Measurements from ENCODE around the gene HEPACAM.

HEPACAM gene

GRCh38 chr11:124898263-124898680, 37.6 kb downstream of the HEPACAM start:
- no peak for DNase-seq

DNA sequence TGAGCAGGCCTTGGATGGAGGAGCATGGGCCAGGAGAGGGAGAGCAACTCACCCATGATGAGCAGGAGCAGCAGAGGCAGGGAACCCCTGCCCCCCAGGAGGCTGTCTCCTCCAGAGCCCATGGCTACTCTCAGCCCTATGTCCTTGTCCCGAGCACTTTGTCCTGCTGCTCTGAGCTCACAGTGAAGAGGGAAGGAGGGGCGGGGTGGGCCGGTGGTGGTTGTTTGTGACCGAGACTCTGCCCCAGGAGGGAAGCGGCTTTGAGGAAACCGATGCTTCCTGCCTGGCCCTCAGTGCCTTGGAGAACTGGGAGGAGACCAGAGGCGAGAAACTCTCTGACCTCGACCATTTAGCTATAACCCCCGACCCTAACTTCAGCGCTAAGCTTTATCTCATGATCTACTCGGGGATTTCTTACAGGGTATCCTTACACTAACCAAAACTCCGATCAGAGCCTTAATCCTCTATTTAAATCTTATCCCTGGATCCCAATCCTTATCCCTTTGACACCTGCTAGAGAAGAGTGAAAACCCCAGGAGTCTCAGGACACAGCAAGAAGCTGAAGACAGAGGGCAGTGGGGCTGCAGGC, 38.1 kb downstream of the HEPACAM start, which contains the start of gene ROBO4:
ROBO4 (minus strand) TSS at position 192 of the 589 bp plus-strand sequence; CDS start at position 122, 70 bp downstream.
- no peak for DNase-seq

DNA sequence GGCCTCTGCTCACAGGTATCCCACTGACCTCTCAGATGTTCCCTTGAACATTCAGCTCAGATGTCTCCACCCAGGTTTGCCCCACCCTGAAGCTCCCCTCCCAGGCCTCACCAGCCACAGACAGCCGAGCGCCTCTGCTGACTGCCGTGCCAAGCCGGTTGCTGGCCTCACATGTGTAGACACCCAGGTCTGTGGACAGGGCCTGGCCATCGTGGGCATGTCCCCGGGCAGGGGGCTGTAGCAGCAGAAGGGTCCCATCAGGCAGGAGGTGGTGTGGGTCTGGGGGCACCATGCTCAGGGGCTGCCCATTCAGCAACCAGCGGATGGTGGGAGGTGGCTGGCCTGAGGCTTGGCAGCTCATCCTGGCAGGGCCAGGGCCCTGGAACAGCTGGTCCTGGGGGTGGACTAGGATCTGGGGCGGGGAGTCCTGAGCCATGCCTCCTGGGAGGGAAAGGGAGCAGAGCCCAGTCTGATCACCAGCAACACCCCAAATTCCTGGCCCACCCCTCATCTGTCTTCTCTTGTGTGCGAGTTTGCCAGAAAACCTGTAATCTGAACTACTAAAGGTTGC, 38.9 kb downstream of the HEPACAM start:
- no peak for DNase-seq

- DNase-seq, result no peak
These were observed 39.6 kb downstream of the HEPACAM start for GRCh38 chr11:124896071-124896750.

- no peak for DNase-seq
These were observed 40.3 kb downstream of the HEPACAM start for GRCh38 chr11:124895471-124895971.

- DNase-seq, result no peak
These were observed 41.0 kb downstream of the HEPACAM start for GRCh38 chr11:124894606-124895430.

DNA sequence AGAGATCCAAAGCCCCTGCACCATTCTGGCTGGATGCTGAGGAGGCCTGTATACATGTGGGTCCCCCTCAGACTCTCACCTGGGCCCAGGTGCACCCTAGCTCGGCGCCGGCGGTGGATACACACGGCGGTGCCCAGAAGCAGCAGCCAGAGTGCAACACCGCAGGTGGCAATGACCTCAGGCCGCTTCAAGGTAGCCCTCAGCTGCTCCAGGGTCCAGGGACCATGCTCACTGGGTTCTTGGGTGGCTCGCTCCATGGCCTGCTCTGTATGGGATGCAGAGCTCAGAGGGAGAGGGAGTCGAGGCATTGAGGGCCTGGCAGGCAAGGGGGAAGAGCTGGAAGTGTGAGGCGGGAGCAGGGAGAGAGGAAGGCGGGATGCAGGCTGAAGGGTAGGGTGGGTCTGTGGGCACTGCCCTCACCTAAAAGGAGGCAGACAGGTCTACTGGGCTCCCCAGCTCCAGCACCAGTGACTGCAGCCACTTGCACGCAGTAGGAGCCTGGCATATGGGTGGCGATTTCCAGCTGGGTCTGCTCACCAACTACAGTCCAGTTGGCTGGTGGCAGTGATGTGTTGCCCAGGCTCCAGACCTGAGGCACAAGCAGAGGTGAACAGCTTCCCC, 42.0 kb downstream of the HEPACAM start:
- no peak for DNase-seq

DNA sequence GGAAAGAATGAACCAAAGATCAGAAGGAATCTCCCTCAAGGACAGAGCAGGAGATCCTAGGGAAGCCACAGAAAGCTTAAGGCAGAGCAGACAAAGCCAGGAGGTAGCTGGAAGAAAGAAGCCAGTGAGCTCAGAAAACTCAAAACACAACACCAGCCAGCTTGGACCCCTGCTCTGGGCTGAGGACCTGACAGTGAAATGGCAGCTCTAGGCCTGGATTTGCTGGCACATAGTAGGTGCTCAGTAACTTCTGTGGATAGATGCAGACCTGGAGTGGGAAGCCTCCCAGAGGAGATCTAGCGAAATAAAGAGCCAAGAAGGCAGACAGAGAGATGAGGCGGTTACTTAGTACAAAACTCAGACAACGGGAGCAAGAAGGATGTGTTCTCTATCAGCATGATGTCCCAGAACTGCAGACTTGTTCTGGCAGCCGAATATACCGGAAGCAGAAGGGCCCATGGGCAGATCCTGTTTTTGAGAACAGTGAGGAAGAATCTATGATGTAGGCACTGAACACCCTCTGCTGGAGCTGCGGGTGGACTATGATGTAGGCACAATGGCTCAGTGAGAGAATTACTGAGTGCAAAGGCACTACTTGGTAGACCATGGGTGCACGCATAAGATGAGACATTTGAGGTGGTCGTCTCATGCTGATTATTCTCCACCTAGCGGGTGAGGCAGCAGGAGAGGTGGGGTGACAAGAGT, 42.9 kb downstream of the HEPACAM start:
- no peak for DNase-seq

GRCh38 chr11:124892146-124892545, 43.7 kb downstream of the HEPACAM start:
- DNase-seq, result no peak

DNA sequence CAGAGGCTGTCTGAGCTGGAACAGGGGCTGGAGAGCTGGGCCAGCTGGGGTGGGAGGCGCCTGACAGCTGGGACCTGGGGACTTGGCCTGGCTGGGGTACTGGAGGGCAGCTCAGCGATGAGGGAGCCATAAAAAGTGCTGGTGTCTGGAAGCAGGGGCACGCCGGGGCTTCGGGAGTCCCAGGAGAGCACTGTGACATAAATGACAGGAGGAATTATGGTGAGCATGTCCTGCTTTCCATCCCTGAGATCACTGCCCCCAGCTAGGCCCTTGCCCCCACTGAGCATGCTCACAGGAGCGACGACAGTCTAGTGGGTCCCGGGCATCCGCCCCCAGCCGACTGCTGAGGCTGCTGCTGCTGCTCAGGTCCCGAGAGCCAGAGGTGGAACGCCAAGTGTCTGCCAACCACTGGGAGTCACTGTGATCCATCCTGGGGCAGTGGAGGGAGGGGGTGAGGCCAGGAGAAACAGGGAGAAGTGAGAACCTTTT, 44.4 kb downstream of the HEPACAM start:
- DNase-seq, result no peak

DNA sequence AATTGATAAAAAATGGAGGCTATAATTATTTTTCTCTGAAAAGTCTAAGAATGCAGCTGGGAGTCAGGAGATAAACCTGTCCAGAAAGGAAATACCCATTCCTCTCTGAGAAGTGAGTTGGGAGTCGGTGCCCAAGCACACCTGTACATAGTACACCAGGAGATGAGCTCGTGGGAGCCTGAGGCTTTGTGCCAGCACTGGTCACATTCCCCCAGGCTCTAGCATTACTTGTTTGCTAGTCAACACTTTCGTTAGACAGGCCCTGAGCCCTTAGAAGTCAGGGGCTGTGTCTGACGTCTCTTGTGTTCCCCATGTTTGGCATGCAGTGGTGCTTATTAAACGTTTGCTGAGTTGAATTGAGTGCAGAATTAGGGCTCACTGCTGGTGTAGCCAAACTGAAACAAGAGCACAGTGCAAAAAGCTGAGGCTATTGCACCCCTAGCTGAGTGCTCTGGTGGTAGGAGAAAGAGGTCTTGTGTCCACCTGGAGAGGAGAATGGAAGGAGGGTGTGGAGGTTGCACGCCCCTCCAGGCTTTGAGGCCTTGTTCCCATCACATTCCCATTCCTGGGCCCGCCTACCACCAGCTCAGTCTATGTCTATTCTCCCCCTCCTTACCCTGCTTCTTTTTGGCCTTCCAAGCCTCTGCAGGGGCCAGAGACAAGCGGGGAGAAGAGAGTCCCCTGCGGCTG, 45.0 kb downstream of the HEPACAM start:
- DNase-seq, result no peak

DNA sequence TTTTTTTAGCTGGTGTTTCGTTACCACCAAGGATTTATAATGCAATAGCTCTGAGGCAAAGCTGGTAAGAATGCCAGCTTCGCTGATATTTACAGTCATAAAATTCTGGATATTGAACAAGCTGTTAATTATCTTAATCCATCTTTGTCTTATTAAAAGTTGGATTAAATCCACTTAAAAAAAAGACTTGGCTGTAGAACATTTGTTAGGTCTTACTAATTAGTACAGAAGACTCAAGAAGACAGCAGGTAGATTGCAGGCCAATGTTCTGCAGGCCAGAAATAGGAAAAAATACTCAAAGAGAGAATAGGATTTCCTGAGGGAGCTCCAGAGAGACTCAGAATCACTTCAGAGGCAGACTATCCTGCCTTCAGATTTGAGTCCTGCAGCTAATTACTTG, 45.7 kb downstream of the HEPACAM start:
- no peak for DNase-seq

- no peak for DNase-seq
These were observed 46.4 kb downstream of the HEPACAM start for GRCh38 chr11:124889191-124890091.

- no peak for DNase-seq
These were observed 48.2 kb downstream of the HEPACAM start for GRCh38 chr11:124887667-124888013.

DNA sequence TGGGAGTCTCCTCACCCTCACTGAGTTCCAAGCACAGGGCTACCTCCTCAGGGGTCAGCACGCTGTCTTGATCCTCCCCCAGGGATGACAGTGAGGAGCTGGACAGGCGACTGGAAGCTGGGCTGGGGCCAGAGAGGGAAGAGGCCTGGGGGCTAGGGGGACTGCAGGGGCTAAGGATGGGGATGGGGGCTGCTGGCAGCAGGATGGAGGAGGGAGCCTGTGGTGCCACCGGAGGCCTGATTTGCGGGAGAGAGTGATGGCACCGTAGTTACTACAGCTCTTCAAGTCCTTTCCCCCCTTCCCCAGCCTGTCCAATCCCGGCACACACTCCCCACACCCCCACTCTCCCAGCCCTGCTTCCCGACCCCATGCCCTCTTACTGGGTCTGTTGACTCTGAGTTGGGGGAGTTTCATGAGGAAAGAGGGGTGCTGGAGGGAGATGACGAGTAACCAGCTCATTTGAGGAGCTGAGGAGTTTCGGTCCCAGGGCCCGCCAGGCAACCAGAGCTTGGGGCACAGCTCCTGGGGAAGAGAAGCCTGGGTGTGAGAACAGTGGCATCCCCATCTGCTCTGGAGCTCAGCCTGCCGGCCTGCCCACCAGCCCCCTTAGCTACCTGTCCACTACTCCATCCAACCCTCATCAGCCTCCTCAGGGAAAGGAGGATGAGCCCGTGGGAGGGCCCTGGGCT, 48.7 kb downstream of the HEPACAM start:
- no peak for DNase-seq

- no peak for DNase-seq
These were observed 49.4 kb downstream of the HEPACAM start for GRCh38 chr11:124886476-124886875.

- no peak for DNase-seq
These were observed 50.9 kb downstream of the HEPACAM start for GRCh38 chr11:124884869-124885479.

GRCh38 chr11:124884340-124884739, 51.5 kb downstream of the HEPACAM start:
- no peak for DNase-seq
